HEK293 (cell line): ENCODE results near the gene SLC9A2.

ENCODE experiments used
- CTCF ChIA-PET: fragments of 350-600 bp; formaldehyde crosslinking; extraction: SDS; loops from one replicate; lab custom pipeline; 2021; ENCODE audit warnings: antibody characterized with exemption; lab: Yijun Ruan, JAX
- POLR2A ChIA-PET: fragments of 300-600 bp; formaldehyde crosslinking; extraction: SDS; loops from one replicate; lab custom pipeline; 2020; ENCODE audit warnings: antibody characterized with exemption, inconsistent platforms; lab: Yijun Ruan, JAX
- H3K27ac ChIP-seq: fragments of 200-500 bp; sonication (Bioruptor generic); 2 replicates; pipeline ENCODE4 v1.5.1; 2014; ENCODE audit warnings: low read depth, low read length, control low read depth, inconsistent platforms; ENCODE audit errors: extremely low read depth
- H3K36me3 ChIP-seq, 2 experiments: fragments of 200-500 bp in 1 of 2; sonication (Bioruptor generic) in 1 of 2; 1 replicate in 1 of 2; 2 replicates in 1 of 2; pipeline ENCODE4 v1.5.1; 2014 to 2017; ENCODE audit warnings: inconsistent platforms in 2 of 2, low read length in 2 of 2; ENCODE audit not compliant: control insufficient read depth in 2 of 2, insufficient read depth in 1 of 2
- H3K4me1 ChIP-seq: fragments of 200-500 bp; sonication (Bioruptor generic); 2 replicates; pipeline ENCODE4 v1.5.1; 2014; ENCODE audit warnings: mild to moderate bottlenecking, low read length, inconsistent platforms; ENCODE audit not compliant: control insufficient read depth, insufficient read depth
- H3K4me3 ChIP-seq: 2 replicates; pipeline ENCODE4 v1.5.1; 2011; ENCODE audit warnings: low read depth, mild to moderate bottlenecking, control low read depth, low read length, moderate library complexity
- H3K9me3 ChIP-seq: fragments of 200-500 bp; sonication (Bioruptor generic); 2 replicates; pipeline ENCODE4 v1.5.1; 2014; ENCODE audit warnings: low read depth, low read length, inconsistent platforms; ENCODE audit not compliant: control insufficient read depth, insufficient read depth
- OSR2 ChIP-seq: fragments of 450-650 bp; formaldehyde crosslinking; IDR thresholded peaks from 2 replicates; pipeline ENCODE4 v1.5.1; 2016; ENCODE audit warnings: missing biosample characterization, missing genetic modification characterization
- PRDM1 ChIP-seq: fragments of 450-650 bp; formaldehyde crosslinking; IDR thresholded peaks from 2 replicates; pipeline ENCODE4; 2016; ENCODE audit warnings: missing biosample characterization, missing genetic modification characterization
- RBAK ChIP-seq: fragments of 450-650 bp; formaldehyde crosslinking; IDR thresholded peaks from 2 replicates; pipeline ENCODE4 v1.5.1; 2016; ENCODE audit warnings: missing biosample characterization, missing genetic modification characterization
- SCRT2 ChIP-seq: fragments of 450-650 bp; formaldehyde crosslinking; IDR thresholded peaks from 2 replicates; pipeline ENCODE4 v1.5.1; 2016; ENCODE audit warnings: missing biosample characterization, missing genetic modification characterization
- SETDB1 ChIP-seq: IDR thresholded peaks from one replicate; pipeline ENCODE4 v1.6.1; 2017; ENCODE audit warnings: mild to moderate bottlenecking, low read length, moderate library complexity, mixed read lengths; ENCODE audit not compliant: insufficient read length
- TCF7L2 ChIP-seq: IDR thresholded peaks from 2 replicates; pipeline ENCODE4 v1.6.1; 2011; ENCODE audit warnings: low read depth, mild to moderate bottlenecking, inconsistent platforms, low read length, moderate library complexity, borderline replicate concordance
- TRIM28 ChIP-seq: IDR thresholded peaks from 2 replicates; pipeline ENCODE4 v1.6.1; 2011; ENCODE audit warnings: low read length, control low read depth, borderline replicate concordance
- WT1 ChIP-seq: fragments of 450-650 bp; formaldehyde crosslinking; IDR thresholded peaks from 2 replicates; pipeline ENCODE4 v1.5.1; 2016; ENCODE audit warnings: missing biosample characterization, missing genetic modification characterization
- ZBTB20 ChIP-seq: fragments of 450-650 bp; formaldehyde crosslinking; IDR thresholded peaks from 2 replicates; pipeline ENCODE4 v1.5.1; 2016; ENCODE audit warnings: missing biosample characterization, missing genetic modification characterization
- ZFP69B ChIP-seq: fragments of 450-650 bp; formaldehyde crosslinking; IDR thresholded peaks from 2 replicates; pipeline ENCODE4 v1.5.1; 2016; ENCODE audit warnings: missing biosample characterization, missing genetic modification characterization
- ZNF138 ChIP-seq: fragments of 450-650 bp; formaldehyde crosslinking; IDR thresholded peaks from 2 replicates; pipeline ENCODE4 v1.5.1; 2016; ENCODE audit warnings: missing biosample characterization, missing genetic modification characterization, borderline replicate concordance
- ZNF155 ChIP-seq: fragments of 450-650 bp; formaldehyde crosslinking; IDR thresholded peaks from 2 replicates; pipeline ENCODE4 v1.5.1; 2016; ENCODE audit warnings: missing biosample characterization, missing genetic modification characterization
- ZNF248 ChIP-seq: fragments of 450-650 bp; formaldehyde crosslinking; IDR thresholded peaks from 2 replicates; pipeline ENCODE4 v1.5.1; 2017; ENCODE audit warnings: missing biosample characterization, missing genetic modification characterization
- ZNF530 ChIP-seq: fragments of 450-650 bp; formaldehyde crosslinking; IDR thresholded peaks from 2 replicates; pipeline ENCODE4 v1.5.1; 2016; ENCODE audit warnings: low read depth, missing biosample characterization, missing genetic modification characterization
- ZNF548 ChIP-seq: fragments of 450-650 bp; formaldehyde crosslinking; IDR thresholded peaks from 2 replicates; pipeline ENCODE4 v1.5.1; 2016; ENCODE audit warnings: missing biosample characterization, missing genetic modification characterization
- ZNF555 ChIP-seq: fragments of 450-650 bp; formaldehyde crosslinking; conservative IDR thresholded peaks from 2 replicates; pipeline ENCODE4 v1.5.1; 2017; ENCODE audit warnings: missing biosample characterization, mild to moderate bottlenecking, missing genetic modification characterization, inconsistent platforms
- ZNF585B ChIP-seq: fragments of 450-650 bp; formaldehyde crosslinking; IDR thresholded peaks from 2 replicates; pipeline ENCODE4 v1.5.1; 2016; ENCODE audit warnings: missing biosample characterization, missing genetic modification characterization
- ZNF600 ChIP-seq: fragments of 450-650 bp; formaldehyde crosslinking; IDR thresholded peaks from 2 replicates; pipeline ENCODE4 v1.5.1; 2016; ENCODE audit warnings: missing biosample characterization, missing genetic modification characterization
- ZNF660 ChIP-seq: fragments of 450-650 bp; IDR thresholded peaks from 2 replicates; pipeline ENCODE4 v1.5.1; 2018; ENCODE audit warnings: missing biosample characterization, mild to moderate bottlenecking, missing genetic modification characterization
- ZNF837 ChIP-seq: fragments of 450-650 bp; formaldehyde crosslinking; IDR thresholded peaks from 2 replicates; pipeline ENCODE4 v1.5.1; 2016; ENCODE audit warnings: missing biosample characterization, missing genetic modification characterization
- ZSCAN16 ChIP-seq: fragments of 450-650 bp; formaldehyde crosslinking; IDR thresholded peaks from 2 replicates; pipeline ENCODE4 v1.5.1; 2016; ENCODE audit warnings: missing biosample characterization, missing genetic modification characterization
- TF ChIP-seq, protein P1 (sequence below): fragments of 450-650 bp; IDR thresholded peaks from 2 replicates; pipeline ENCODE4 v1.5.1; 2018; ENCODE audit warnings: missing biosample characterization, mild to moderate bottlenecking, missing genetic modification characterization
- TF ChIP-seq, protein P2 (sequence below): fragments of 450-650 bp; formaldehyde crosslinking; IDR thresholded peaks from 2 replicates; pipeline ENCODE4 v1.5.1; 2017; ENCODE audit warnings: missing biosample characterization, missing genetic modification characterization
- TF ChIP-seq, protein P3 (sequence below): fragments of 450-650 bp; formaldehyde crosslinking; IDR thresholded peaks from 2 replicates; pipeline ENCODE4 v1.5.1; 2016; ENCODE audit warnings: missing biosample characterization, missing genetic modification characterization
- TF ChIP-seq, protein P4 (sequence below): fragments of 450-650 bp; formaldehyde crosslinking; optimal IDR thresholded peaks from 2 replicates; pipeline ENCODE3; 2016; ENCODE audit warnings: missing biosample characterization, mild to moderate bottlenecking, missing genetic modification characterization

The SLC9A2 gene

DNA sequence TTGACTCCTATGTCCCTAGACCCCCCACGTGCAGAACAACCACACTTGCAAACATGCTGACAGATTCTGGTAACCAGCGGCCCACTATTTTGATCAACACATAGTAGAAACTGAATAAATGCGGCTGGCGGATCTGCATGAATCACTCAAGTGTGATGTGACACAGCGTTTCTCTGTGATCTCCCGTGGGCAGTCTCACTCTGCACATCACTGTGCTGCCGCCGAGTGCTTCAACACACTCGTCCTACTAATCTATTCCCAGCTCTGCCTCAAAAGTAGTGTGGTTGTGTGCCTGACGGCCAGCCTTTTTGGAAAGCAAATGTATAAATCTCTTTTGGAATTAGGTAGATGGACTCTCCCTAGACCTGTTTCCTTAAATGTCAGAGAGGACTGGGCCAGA lies 105.2 kb downstream of the SLC9A2 start:
- ChIA-PET CTCF (interaction anchor here (0.6 to 1.1 kb wide), 2 partner anchors 8 to 10 kb away, joined by 3 read pairs; no protein-coding TSS in a partner anchor), POLR2A (no interaction called here)
- TF ChIP-seq ZBTB20 (tag by site-specific recombination) (no peak), RBAK (tag by site-specific recombination) (no peak), SCRT2 (tag by site-specific recombination) (no peak), WT1 (no peak)
- peaks cover 19 to 84% of the 10 kb centered on the region in 2 experiments for H3K36me3 ChIP-seq
- H3K27ac ChIP-seq = no peak overlapping the region
- H3K9me3 ChIP-seq = no peaks in the 10 kb centered on the region
- no peak overlapping the region for H3K4me3 ChIP-seq
- H3K4me1 ChIP-seq = no peaks in the 10 kb centered on the region

DNA sequence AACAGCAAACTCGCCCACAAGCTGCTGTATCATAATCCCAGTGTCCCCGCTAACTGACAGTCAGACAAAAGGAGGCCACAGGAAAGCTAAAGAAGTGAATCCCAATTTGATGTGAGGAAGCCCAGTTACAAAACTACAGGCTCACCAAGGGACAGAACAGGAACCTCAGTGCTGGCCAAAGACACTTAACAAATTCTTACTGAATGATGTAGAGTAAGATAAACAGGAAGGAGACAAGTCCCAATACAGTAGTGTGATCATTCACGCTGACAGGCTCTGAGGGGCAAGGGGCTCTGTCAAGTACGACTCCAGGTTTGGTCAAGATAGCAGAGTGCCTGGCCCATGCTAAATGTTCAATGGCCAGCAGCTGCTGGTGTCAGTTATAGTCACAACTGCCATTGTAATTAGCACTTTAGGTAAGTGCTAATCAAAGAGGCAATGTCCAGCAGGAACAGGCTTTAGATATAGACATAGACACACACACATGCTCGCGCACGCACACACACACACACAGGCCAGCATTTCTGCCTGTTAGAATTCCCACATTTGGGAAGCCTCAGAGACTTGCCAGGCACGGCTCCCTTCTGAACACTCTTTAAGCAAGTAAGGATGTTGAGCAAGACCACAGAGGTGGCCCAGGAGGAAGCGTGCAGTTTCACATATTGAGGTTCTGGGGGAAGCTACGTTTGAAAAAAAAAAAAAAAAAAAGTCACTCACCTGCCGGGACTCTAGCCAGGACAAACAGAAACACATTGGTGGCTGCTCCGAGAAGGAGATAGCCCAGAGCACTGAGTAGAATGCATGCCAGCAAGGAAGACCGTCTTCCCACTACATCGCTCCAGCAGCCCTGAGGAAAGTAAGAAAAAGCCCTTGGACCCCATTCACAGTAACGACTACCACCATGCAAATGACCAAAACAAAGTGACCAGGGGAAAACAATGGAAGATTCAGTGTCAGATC lies 107.1 kb downstream of the SLC9A2 start:
- Histone ChIP-seq H3K9me3 (no peaks in the 10 kb centered on the region), H3K27ac (no peak overlapping the region), H3K36me3 (peaks cover 27 to 80% of the 10 kb centered on the region in 2 experiments), H3K4me1 (no peaks in the 10 kb centered on the region), H3K4me3 (no peak overlapping the region)
- TF ChIP-seq, protein P1, sequence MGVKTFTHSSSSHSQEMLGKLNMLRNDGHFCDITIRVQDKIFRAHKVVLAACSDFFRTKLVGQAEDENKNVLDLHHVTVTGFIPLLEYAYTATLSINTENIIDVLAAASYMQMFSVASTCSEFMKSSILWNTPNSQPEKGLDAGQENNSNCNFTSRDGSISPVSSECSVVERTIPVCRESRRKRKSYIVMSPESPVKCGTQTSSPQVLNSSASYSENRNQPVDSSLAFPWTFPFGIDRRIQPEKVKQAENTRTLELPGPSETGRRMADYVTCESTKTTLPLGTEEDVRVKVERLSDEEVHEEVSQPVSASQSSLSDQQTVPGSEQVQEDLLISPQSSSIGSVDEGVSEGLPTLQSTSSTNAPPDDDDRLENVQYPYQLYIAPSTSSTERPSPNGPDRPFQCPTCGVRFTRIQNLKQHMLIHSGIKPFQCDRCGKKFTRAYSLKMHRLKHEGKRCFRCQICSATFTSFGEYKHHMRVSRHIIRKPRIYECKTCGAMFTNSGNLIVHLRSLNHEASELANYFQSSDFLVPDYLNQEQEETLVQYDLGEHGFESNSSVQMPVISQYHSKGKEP (tag by site-specific recombination) = no peak
- TF ChIP-seq SETDB1 = no peak
- no peak for TF ChIP-seq ZSCAN16 (tag by site-specific recombination)
- TF ChIP-seq ZNF555 (tag by site-specific recombination) = no peak
- no peak for TF ChIP-seq OSR2 (tag by site-specific recombination)
- TF ChIP-seq ZNF837 = no peak
- no peak for TF ChIP-seq ZFP69B (tag by site-specific recombination)
- no peak for TF ChIP-seq TRIM28
- no peak for TF ChIP-seq ZNF548 (tag by site-specific recombination)
- TF ChIP-seq ZNF138 = no peak
- no peak for TF ChIP-seq ZNF248 (tag by site-specific recombination)
- TF ChIP-seq TCF7L2 = no peak
- TF ChIP-seq ZNF600 = no peak
- CTCF ChIA-PET = no interaction called here
- POLR2A ChIA-PET = interaction anchor here (0.6 kb wide), 1 partner anchor 9 kb away, joined by 4 read pairs; no protein-coding TSS in a partner anchor

DNA sequence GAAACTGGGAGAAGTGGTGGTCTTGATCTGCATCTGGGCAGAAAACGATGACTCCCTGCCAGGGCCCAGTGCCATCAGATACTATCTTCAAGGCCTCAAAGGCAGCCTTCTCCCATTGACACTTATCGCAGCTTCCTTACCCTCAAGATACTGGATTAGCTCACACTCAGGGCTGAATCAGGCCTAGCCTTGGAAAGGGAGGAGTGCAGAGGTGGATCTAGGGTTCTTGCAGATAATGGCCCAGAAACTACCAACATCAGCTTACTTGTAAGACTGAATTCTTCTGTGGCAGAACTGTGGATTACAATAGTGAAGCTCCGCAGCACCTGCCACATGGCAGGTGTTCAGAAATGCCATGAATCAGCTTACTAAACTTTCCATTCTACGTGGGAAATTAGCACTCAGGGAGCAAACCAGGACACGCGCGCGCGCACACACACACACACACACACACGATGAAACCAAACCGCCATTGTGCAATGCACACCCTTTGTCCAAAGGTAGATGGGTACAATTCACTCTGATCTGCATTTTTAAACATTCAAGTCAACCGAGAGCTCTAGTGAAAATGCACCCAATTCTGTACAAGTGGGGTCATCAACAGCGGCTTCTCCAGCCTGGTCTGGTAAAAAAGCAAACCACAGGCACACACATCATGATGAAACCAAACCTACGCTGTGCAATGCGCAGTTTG lies 116.2 kb downstream of the SLC9A2 start:
- Histone ChIP-seq H3K27ac (peak overlapping the region; percentile 38), H3K4me1 (no peaks in the 10 kb centered on the region), H3K4me3 (peak overlapping the region; percentile 92), H3K36me3 (peaks cover 12 to 15% of the 10 kb centered on the region in 2 experiments; a peak in 2 of 3 replicates), H3K9me3 (no peaks in the 10 kb centered on the region)
- POLR2A ChIA-PET = no interaction called here
- CTCF ChIA-PET = interaction anchor here (0.6 to 1.3 kb wide), 5 partner anchors 14 to 1332 kb away, joined by 3 to 4 read pairs (median 3); no protein-coding TSS in a partner anchor
- TF ChIP-seq ZNF660 (tag by site-specific recombination) (peak; percentile 98), ZNF585B (tag by site-specific recombination) (no peak), ZNF530 (tag by site-specific recombination) (no peak), PRDM1 (tag by site-specific recombination) (peak; percentile 57), ZNF155 (tag by site-specific recombination) (no peak)
- TF ChIP-seq, protein P2, sequence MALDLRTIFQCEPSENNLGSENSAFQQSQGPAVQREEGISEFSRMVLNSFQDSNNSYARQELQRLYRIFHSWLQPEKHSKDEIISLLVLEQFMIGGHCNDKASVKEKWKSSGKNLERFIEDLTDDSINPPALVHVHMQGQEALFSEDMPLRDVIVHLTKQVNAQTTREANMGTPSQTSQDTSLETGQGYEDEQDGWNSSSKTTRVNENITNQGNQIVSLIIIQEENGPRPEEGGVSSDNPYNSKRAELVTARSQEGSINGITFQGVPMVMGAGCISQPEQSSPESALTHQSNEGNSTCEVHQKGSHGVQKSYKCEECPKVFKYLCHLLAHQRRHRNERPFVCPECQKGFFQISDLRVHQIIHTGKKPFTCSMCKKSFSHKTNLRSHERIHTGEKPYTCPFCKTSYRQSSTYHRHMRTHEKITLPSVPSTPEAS (tag by site-specific recombination) = peak; percentile 90
- TF ChIP-seq, protein P3, sequence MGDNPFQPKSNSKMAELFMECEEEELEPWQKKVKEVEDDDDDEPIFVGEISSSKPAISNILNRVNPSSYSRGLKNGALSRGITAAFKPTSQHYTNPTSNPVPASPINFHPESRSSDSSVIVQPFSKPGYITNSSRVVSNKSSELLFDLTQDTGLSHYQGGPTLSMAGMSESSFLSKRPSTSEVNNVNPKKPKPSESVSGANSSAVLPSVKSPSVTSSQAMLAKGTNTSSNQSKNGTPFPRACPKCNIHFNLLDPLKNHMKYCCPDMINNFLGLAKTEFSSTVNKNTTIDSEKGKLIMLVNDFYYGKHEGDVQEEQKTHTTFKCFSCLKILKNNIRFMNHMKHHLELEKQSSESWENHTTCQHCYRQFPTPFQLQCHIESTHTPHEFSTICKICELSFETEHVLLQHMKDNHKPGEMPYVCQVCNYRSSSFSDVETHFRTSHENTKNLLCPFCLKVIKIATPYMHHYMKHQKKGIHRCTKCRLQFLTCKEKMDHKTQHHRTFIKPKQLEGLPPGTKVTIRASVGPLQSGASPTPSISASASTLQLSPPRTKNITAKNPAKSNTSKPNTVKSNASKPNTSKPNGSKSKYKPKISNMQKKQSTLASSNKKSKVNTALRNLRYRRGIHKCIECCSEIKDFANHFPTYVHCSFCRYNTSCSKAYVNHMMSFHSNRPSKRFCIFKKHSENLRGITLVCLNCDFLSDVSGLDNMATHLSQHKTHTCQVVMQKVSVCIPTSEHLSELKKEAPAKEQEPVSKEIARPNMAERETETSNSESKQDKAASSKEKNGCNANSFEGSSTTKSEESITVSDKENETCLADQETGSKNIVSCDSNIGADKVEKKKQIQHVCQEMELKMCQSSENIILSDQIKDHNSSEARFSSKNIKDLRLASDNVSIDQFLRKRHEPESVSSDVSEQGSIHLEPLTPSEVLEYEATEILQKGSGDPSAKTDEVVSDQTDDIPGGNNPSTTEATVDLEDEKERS (tag by site-specific recombination) = no peak
- TF ChIP-seq, protein P4, sequence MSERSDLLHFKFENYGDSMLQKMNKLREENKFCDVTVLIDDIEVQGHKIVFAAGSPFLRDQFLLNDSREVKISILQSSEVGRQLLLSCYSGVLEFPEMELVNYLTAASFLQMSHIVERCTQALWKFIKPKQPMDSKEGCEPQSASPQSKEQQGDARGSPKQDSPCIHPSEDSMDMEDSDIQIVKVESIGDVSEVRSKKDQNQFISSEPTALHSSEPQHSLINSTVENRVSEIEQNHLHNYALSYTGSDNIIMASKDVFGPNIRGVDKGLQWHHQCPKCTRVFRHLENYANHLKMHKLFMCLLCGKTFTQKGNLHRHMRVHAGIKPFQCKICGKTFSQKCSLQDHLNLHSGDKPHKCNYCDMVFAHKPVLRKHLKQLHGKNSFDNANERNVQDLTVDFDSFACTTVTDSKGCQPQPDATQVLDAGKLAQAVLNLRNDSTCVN (tag by site-specific recombination) = peak; percentile 39
